Measurements from ENCODE around the gene MCF2L.
"Not testable (repeated sequence)": the region's sequence is repeated elsewhere in the genome, so short reads cannot be mapped to it uniquely, and the experiment has no call there.

MCF2L gene

GRCh38 chr13:113053376-113053775 lies 84.4 kb downstream of the MCF2L start:
- no peak overlapping the region for H3K4me3 ChIP-seq (ENCODE audit: low read depth, low read length)
- DNase-seq (ENCODE audit: low read depth), result no peak
- TF ChIP-seq CTCF (IDR thresholded peaks at IDR 0.05; ENCODE audit: control insufficient read depth, extremely low read depth, insufficient read depth), result no peak

GRCh38 chr13:113053801-113054604 lies 85.0 kb downstream of the MCF2L start:
- no peak for DNase-seq (ENCODE audit: low read depth)
- no peak overlapping the region for H3K4me3 ChIP-seq (ENCODE audit: low read depth, low read length)
- TF ChIP-seq CTCF (IDR thresholded peaks at IDR 0.05; ENCODE audit: control insufficient read depth, extremely low read depth, insufficient read depth), result no peak

- H3K4me3 ChIP-seq (ENCODE audit: low read depth, low read length), result no peak overlapping the region
- no peak for DNase-seq (ENCODE audit: low read depth)
- no peak for TF ChIP-seq CTCF (IDR thresholded peaks at IDR 0.05; ENCODE audit: control insufficient read depth, extremely low read depth, insufficient read depth)
Observed at GRCh38 chr13:113057084-113057483, 88.1 kb downstream of the MCF2L start.

GRCh38 chr13:113057559-113057958 lies 88.5 kb downstream of the MCF2L start:
- DNase-seq (ENCODE audit: low read depth); H3K4me3 ChIP-seq (ENCODE audit: low read depth, low read length): not testable (repeated sequence)

- no peak for TF ChIP-seq CTCF (IDR thresholded peaks at IDR 0.05; ENCODE audit: control insufficient read depth, extremely low read depth, insufficient read depth)
- H3K4me3 ChIP-seq (ENCODE audit: low read depth, low read length), result no peak overlapping the region
- no peak for DNase-seq (ENCODE audit: low read depth)
Observed at GRCh38 chr13:113058129-113058987, 89.3 kb downstream of the MCF2L start.

GRCh38 chr13:113058988-113059850 lies 90.2 kb downstream of the MCF2L start:
- no peak for DNase-seq (ENCODE audit: low read depth)
- no peak for TF ChIP-seq CTCF (IDR thresholded peaks at IDR 0.05; ENCODE audit: control insufficient read depth, extremely low read depth, insufficient read depth)
- H3K4me3 ChIP-seq (ENCODE audit: low read depth, low read length), result no peak overlapping the region

- TF ChIP-seq CTCF (IDR thresholded peaks at IDR 0.05; ENCODE audit: control insufficient read depth, extremely low read depth, insufficient read depth), result no peak
- H3K4me3 ChIP-seq (ENCODE audit: low read depth, low read length), result no peak overlapping the region
- DNase-seq (ENCODE audit: low read depth), result no peak
Observed at GRCh38 chr13:113059891-113060290, 90.9 kb downstream of the MCF2L start.
